Osteoblast (primary cell): ENCODE results near the gene ACTL6B. TPM values are rescaled to one million over a fixed set of nuclear protein-coding genes. Genes with fewer than 3 reads are reported as not detected.

ENCODE experiments used
- DNase-seq: peaks from one replicate; pipeline ENCODE4 v3.0.0; 2011; ENCODE audit warnings: low spot score, mixed read lengths; ENCODE audit not compliant: insufficient read length; ENCODE audit errors: missing footprints
- H2AFZ ChIP-seq: 2 replicates; pipeline ENCODE4 v1.6.0; 2011; ENCODE audit warnings: mild to moderate bottlenecking, low read length
- H3K27ac ChIP-seq: 2 replicates; pipeline ENCODE4 v1.5.1; 2011; ENCODE audit warnings: mild to moderate bottlenecking, low read depth, low read length, moderate library complexity
- H3K27me3 ChIP-seq: 2 replicates; pipeline ENCODE4 v1.6.0; 2012; ENCODE audit warnings: mild to moderate bottlenecking, control low read depth, inconsistent platforms, low read length, moderate library complexity; ENCODE audit not compliant: insufficient read depth
- H3K36me3 ChIP-seq: 2 replicates; pipeline ENCODE4 v1.5.1; 2011; ENCODE audit warnings: mild to moderate bottlenecking, low read length, control low read depth, moderate library complexity; ENCODE audit not compliant: insufficient read depth
- H3K4me1 ChIP-seq: 2 replicates; pipeline ENCODE4 v1.5.1; 2011; ENCODE audit warnings: mild to moderate bottlenecking, low read length, control low read depth, moderate library complexity; ENCODE audit not compliant: insufficient read depth
- H3K4me2 ChIP-seq: 2 replicates; pipeline ENCODE4 v1.6.0; 2011; ENCODE audit warnings: mild to moderate bottlenecking, low read length; ENCODE audit not compliant: insufficient read depth
- H3K4me3 ChIP-seq: fragments of 200-600 bp; sonication (generic); 3 replicates; pipeline ENCODE4 v1.5.1; 2012; ENCODE audit warnings: mild to moderate bottlenecking, low read length, inconsistent platforms; ENCODE audit not compliant: insufficient read depth
- H3K79me2 ChIP-seq: 2 replicates; pipeline ENCODE4 v1.6.0; 2012; ENCODE audit warnings: mild to moderate bottlenecking, low read length, control low read depth, inconsistent platforms; ENCODE audit not compliant: insufficient read depth
- H3K9me3 ChIP-seq: 2 replicates; pipeline ENCODE4 v1.5.1; 2011; ENCODE audit warnings: low read depth, low read length, control low read depth
- H4K20me1 ChIP-seq: 2 replicates; pipeline ENCODE4 v1.6.0; 2012; ENCODE audit warnings: mild to moderate bottlenecking, low read length, control low read depth; ENCODE audit not compliant: insufficient read depth
- CTCF ChIP-seq: IDR thresholded peaks from 2 replicates; pipeline ENCODE4 v1.5.1; 2011; ENCODE audit warnings: mild to moderate bottlenecking, low read depth, low read length, moderate library complexity; ENCODE audit errors: extremely low read depth
- total RNA-seq: library from RNA; depleted of rRNA; stranded (reverse); fragments of >200 nt; gene quantifications from 2 replicates; pipeline ENCODE4 v1.2.3, GENCODE V29; 2012

The ACTL6B gene
- total RNA-seq, 1 donor, result not detected

GRCh38 chr7:100620239-100620638 lies 36.0 kb downstream of the ACTL6B start:
- Histone ChIP-seq H3K4me3 (no peak overlapping the region), H3K4me2 (no peak overlapping the region), H3K27ac (no peak overlapping the region), H3K27me3 (no peaks in the 10 kb centered on the region), H3K9me3 (no peaks in the 10 kb centered on the region), H3K4me1 (no peaks in the 10 kb centered on the region), H4K20me1 (no peaks in the 10 kb centered on the region), H3K36me3 (no peaks in the 10 kb centered on the region), H3K79me2 (no peaks in the 10 kb centered on the region), H2AFZ (no peak overlapping the region)
- no peak for TF ChIP-seq CTCF
- DNase-seq, result peak; percentile 29

GRCh38 chr7:100614308-100614861 lies 41.9 kb downstream of the ACTL6B start:
- Histone ChIP-seq H3K36me3 (no peaks in the 10 kb centered on the region), H3K79me2 (no peaks in the 10 kb centered on the region), H3K4me2 (no peak overlapping the region), H3K9me3 (no peaks in the 10 kb centered on the region), H2AFZ (no peak overlapping the region), H3K27ac (no peak overlapping the region), H4K20me1 (no peaks in the 10 kb centered on the region), H3K4me1 (peaks cover 6% of the 10 kb centered on the region), H3K27me3 (no peaks in the 10 kb centered on the region), H3K4me3 (no peak overlapping the region)
- DNase-seq, result no peak
- TF ChIP-seq CTCF, result no peak

- TF ChIP-seq CTCF, result no peak
- no peaks in the 10 kb centered on the region for H3K9me3 ChIP-seq
- no peaks in the 10 kb centered on the region for H3K36me3 ChIP-seq
- peak overlapping the region; percentile 92 for H3K4me3 ChIP-seq
- H4K20me1 ChIP-seq, result no peaks in the 10 kb centered on the region
- H3K79me2 ChIP-seq, result no peaks in the 10 kb centered on the region
- no peak overlapping the region for H2AFZ ChIP-seq
- H3K27ac ChIP-seq, result no peak overlapping the region
- DNase-seq, result peak; percentile 69
- H3K4me1 ChIP-seq, result peaks cover 6% of the 10 kb centered on the region
- peak overlapping the region; percentile 96 for H3K4me2 ChIP-seq
- no peaks in the 10 kb centered on the region for H3K27me3 ChIP-seq
Measured at GRCh38 chr7:100613412-100614175, 42.7 kb downstream of the ACTL6B start.

- Histone ChIP-seq H3K4me1 (peaks cover 6% of the 10 kb centered on the region), H3K79me2 (no peaks in the 10 kb centered on the region), H3K36me3 (peaks cover 4% of the 10 kb centered on the region), H2AFZ (peak overlapping the region; percentile 85), H3K27ac (no peak overlapping the region), H4K20me1 (no peaks in the 10 kb centered on the region), H3K9me3 (no peaks in the 10 kb centered on the region), H3K4me3 (peak overlapping the region; percentile 92), H3K27me3 (no peaks in the 10 kb centered on the region), H3K4me2 (peak overlapping the region; percentile 96)
- TF ChIP-seq CTCF, result no peak
- DNase-seq, result peak; percentile 86
Measured at GRCh38 chr7:100612730-100613390, 43.4 kb downstream of the ACTL6B start.
